RKO (cell line): Measurements from ENCODE around the gene IL1A.

Experiments used
- DNase-seq: peaks from one replicate; pipeline ENCODE4 v3.0.0-alpha.2; 2016; ENCODE audit warnings: low spot score

The IL1A gene

DNA sequence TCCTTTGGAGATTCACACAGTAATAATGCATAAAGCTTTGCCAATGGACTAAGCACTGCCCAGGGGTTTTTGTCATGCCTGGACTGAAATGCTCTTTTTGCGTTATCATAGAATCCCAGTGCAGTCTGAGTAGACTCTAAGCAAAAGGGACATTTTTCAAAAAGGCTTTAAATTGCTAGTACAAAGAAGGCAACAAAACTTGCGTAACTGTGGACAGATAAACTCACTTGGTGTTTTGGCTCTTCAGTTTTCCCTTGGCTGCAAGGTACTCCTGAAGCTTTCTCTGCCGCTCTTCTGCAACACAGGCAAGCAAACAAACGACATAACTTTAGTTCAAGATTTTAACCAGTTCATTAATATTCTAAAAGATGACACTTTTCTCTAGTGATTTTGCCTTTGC, 22.0 kb downstream of the IL1A start:
- no peak for DNase-seq

GRCh38 chr2:112760149-112760548, 24.1 kb downstream of the IL1A start:
- DNase-seq, result no peak

DNA sequence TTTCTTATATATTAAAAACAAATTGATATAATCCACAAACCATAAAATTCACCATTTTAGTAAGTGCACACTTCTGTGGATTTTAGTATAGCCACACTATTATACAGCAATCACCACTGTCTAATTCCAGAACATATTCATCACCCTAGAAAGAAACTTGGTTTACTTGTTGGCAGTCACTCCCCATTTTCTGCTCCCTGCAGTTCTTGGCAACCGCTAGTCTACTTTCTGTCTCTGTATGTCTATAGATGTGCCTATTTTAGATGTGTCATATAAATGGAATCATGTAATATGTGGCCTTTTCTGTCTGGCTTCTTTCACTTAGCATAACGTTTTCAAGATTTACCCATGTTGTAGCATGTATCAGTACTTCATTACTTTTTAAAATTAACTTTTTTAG, 25.6 kb downstream of the IL1A start:
- DNase-seq, result no peak

- no peak for DNase-seq
Measured at GRCh38 chr2:112757265-112757664, 27.0 kb downstream of the IL1A start.

DNA sequence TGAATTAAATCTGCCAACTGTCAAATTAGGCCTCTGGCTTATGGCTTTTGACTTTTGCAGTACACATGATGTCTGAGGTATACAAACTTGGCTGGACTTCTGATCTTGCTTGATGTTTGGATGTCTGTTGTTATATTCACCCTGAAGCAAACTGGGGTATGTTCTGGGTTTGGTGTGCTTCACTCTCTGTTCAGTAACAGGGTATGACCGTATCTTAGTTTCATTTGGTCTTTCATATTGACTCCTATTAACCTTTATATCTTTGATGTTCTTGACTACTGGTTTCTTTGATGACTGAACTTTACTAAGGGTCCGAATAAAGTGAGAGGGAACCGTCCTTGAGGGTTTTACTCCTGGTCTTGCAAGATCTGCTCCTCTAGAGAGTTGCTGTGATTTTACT, 28.1 kb downstream of the IL1A start:
- no peak for DNase-seq

DNA sequence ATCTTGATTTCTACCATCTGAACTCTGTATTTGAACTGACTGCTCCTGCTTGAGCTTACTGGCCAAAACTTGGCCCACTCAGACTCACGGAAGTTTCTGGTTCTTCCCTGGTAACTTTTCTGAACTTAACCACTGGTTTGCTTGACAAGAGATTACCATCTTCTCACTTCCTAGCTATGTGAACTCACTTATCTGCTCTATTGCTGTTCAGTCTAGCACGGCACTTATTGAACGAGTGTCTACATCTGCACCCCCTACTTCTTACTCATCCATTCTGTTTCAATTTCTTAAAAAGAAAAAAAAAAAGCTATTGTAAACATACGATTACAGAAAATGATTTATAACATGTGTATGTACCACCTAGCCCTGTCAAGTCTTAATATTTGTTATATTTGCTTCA, 28.8 kb downstream of the IL1A start:
- no peak for DNase-seq

- DNase-seq, result no peak
Measured at GRCh38 chr2:112754564-112754963, 29.7 kb downstream of the IL1A start.

DNA sequence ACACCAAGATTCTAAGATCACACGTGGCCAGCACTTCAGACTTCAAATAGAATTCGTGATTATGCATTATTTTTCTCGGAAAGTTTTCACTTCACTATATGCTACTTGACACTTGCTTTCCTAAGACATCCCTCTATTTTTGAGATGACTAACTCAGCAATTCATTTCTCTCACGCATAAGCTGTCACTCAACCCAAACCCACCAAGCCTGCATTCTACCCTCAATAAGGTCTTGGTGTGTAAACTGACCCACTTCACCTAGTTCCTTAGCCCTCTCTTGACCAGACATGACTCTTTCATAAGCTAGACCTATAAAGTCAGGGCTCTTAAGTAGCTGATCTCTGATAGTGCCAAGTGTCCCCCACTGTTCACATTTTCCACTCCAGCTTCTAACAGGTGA, 31.6 kb downstream of the IL1A start:
- DNase-seq, result no peak

- no peak for DNase-seq
Measured at GRCh38 chr2:112751451-112752197, 32.7 kb downstream of the IL1A start.

DNA sequence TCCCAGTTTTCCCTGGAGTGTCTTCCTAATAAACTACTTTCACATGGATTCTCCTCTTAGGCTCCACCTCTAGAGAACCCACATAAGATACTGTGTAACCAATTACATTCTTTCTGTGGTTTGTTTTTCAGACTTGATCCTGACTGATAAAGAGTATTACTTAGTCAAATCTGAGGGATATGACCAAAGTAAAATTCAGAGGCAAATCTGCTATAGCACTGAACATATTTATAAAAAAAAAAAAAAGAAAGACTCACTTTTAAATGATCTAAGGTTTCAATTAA, 33.8 kb downstream of the IL1A start:
- no peak for DNase-seq

GRCh38 chr2:112749755-112750559, 34.3 kb downstream of the IL1A start:
- peak; percentile 62 for DNase-seq

DNA sequence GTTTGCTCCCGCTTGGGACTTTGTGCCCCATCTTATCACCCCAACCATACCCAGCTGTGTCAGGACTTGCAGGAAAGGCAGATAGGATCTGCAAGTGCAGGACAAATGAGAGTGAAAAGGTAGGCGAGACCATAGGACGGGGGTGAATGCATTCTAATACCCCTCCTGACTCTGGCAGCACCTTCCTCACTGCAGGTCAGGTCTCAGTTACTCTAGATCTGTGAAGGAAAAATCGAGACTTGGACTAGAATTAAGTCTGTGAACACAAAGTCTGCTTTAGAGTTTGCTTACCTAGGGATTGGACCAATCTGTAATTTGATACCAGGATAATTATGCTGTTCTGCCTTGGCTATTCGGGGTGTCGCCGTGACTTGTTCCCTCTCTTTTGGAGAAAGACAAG, 43.8 kb downstream of the IL1A start:
- DNase-seq, result no peak

DNA sequence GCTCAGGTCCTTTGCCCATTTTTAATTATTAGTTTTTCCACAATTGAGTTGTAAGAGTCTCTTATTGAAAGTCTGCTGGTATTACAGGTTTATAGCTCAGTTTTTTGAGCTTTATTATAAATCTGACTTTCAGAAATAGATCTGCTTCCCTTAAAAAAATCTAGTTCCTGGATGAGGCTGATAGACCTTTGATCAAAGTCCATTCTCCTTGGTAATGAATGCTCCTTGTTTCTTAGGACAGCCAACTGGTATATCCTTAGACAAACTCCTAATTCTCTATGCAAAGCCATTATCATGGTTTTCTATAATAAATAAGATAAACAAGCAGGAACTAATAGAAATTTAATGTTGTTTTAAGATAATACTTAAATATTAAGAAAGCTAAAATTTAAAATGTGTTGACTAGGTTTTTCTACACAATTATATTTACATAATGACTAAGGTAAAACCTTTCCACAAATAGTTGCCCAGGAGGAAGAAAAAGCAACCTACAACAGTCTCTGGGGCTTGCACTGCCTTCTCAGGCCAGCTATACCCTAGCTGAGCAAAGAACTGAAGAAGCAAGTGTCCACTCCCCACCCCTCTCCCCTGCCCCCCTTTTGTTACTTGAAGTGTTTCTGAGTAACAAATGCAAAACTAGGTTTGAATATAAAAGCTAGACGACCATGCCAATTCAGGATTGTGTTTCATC, 46.6 kb downstream of the IL1A start:
- no peak for DNase-seq

DNA sequence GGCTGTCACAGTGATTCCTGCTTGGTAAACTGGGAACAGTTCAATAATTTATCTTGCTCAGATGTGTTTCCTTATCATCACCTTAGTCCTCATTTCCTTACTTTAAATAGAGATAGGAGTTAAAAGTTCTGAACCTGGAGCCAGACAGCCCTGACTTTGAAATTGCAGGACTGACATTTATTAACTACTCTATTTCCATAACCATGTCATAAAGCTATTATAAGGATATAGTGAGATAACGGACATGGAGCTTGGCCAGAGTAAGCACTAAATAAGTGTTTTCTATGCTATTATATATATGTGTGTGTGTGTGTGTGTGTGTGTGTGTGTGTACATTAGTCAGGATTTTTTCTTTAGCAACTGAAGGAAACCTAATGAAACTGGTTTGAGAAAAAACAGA, 50.4 kb downstream of the IL1A start:
- DNase-seq, result no peak

- no peak for DNase-seq
Measured at GRCh38 chr2:112733456-112733855, 50.8 kb downstream of the IL1A start.

GRCh38 chr2:112731479-112731878, 52.8 kb downstream of the IL1A start:
- no peak for DNase-seq

- no peak for DNase-seq
Measured at GRCh38 chr2:112730791-112731190, 53.5 kb downstream of the IL1A start.

- DNase-seq, result no peak
Measured at GRCh38 chr2:112730216-112730615, 54.1 kb downstream of the IL1A start.

- DNase-seq, result no peak
Measured at GRCh38 chr2:112728378-112729175, 55.7 kb downstream of the IL1A start.

- no peak for DNase-seq
Measured at GRCh38 chr2:112728029-112728362, 56.3 kb downstream of the IL1A start.

- no peak for DNase-seq
Measured at GRCh38 chr2:112727276-112728028, 56.8 kb downstream of the IL1A start.
